Natural killer cell (primary cell): ENCODE measurements around the gene ATP8B4. TPM values are rescaled to one million over a fixed set of nuclear protein-coding genes. Genes with fewer than 3 reads are reported as not detected.

ENCODE experiments used
- ATAC-seq, 3 donors: fragments of 150-1000 bp in 2 of 3; fragments of 200-7000 bp in 1 of 3; cut with Tn5 transposase; 1 replicate in 1 of 3; 2 replicates in 2 of 3; pipeline ENCODE4 v1.10.0; 2021; ENCODE audit warnings: mild to moderate bottlenecking in 2 of 3, moderate library complexity in 2 of 3
- DNase-seq, 2 donors: peaks; one replicate each; pipeline versions ENCODE4 v3.0.0 to v3.0.0-alpha.2; 2013 to 2021; ENCODE audit warnings: mixed read lengths in 1 of 2
- H3K27ac ChIP-seq: one replicate; pipeline ENCODE4 v1.5.1; 2013; ENCODE audit warnings: mild to moderate bottlenecking, low read length
- H3K27me3 ChIP-seq: one replicate; pipeline ENCODE4 v1.6.1; 2013; ENCODE audit warnings: low read length; ENCODE audit not compliant: control insufficient read depth, insufficient read depth
- H3K36me3 ChIP-seq: one replicate; pipeline ENCODE4 v1.6.1; 2013; ENCODE audit warnings: low read length; ENCODE audit not compliant: control insufficient read depth, insufficient read depth
- H3K4me1 ChIP-seq: one replicate; pipeline ENCODE4 v1.6.1; 2013; ENCODE audit warnings: low read length; ENCODE audit not compliant: control insufficient read depth, insufficient read depth
- H3K4me3 ChIP-seq: one replicate; pipeline ENCODE4 v1.5.1; 2013; ENCODE audit warnings: low read length
- H3K9me3 ChIP-seq: one replicate; pipeline ENCODE4 v1.6.1; 2013; ENCODE audit warnings: low read length; ENCODE audit not compliant: control insufficient read depth, insufficient read depth
- H3K27ac Mint-ChIP-seq, 2 donors: one replicate each; pipeline ENCODE4 v1.8.0; 2022; ENCODE audit warnings: mild to moderate bottlenecking in 2 of 2, mixed read lengths in 2 of 2, moderate library complexity in 1 of 2
- H3K27me3 Mint-ChIP-seq, 2 donors: one replicate each; pipeline ENCODE4 v1.8.0; 2022; ENCODE audit warnings: low read depth in 2 of 2, mixed read lengths in 2 of 2
- H3K36me3 Mint-ChIP-seq: one replicate; pipeline ENCODE4 v1.8.0; 2022; ENCODE audit warnings: mixed read lengths
- H3K4me1 Mint-ChIP-seq, 2 donors: one replicate each; pipeline ENCODE4 v1.8.0; 2022; ENCODE audit warnings: mixed read lengths in 2 of 2
- H3K4me3 Mint-ChIP-seq: one replicate; pipeline ENCODE4 v1.8.0; 2022; ENCODE audit warnings: mild to moderate bottlenecking, moderate library complexity, mixed read lengths
- H3K9me3 Mint-ChIP-seq, 2 donors: one replicate each; pipeline ENCODE4 v1.8.0; 2022; ENCODE audit warnings: mixed read lengths in 2 of 2
- WGBS: methylation state at CpG from one replicate; pipeline ENCODE4 v1.1.7; 2013; ENCODE audit warnings: missing lambda C conversion rate; ENCODE audit not compliant: insufficient coverage; 5-methylcytosine and 5-hydroxymethylcytosine counted together
- intact Hi-C: fragments of 100-400 bp; cut with micrococcal nuclease; formaldehyde crosslinking; loops from one replicate; pipeline ENCODE4 v1.14.2; 2022
- total RNA-seq, 4 donors: library from RNA; stranded (reverse); fragments of 120-200 nt in 1 of 4; gene quantifications; one replicate each; pipeline versions ENCODE4 v1.2.3 to v1.2.4, GENCODE V29; 2013 to 2022
- TF ChIP-seq, protein P1 (sequence below): fragments of 200-600 bp; IDR thresholded peaks from one replicate; pipeline ENCODE4 v1.8.0; 2022; ENCODE audit warnings: antibody characterized with exemption

ATP8B4 gene
- total RNA-seq, 3 donors from 2014 or later (not counting 1 experiment from before 2014, with no cell fraction given), result 55.6 to 89.5 (median 75.1) TPM

DNA sequence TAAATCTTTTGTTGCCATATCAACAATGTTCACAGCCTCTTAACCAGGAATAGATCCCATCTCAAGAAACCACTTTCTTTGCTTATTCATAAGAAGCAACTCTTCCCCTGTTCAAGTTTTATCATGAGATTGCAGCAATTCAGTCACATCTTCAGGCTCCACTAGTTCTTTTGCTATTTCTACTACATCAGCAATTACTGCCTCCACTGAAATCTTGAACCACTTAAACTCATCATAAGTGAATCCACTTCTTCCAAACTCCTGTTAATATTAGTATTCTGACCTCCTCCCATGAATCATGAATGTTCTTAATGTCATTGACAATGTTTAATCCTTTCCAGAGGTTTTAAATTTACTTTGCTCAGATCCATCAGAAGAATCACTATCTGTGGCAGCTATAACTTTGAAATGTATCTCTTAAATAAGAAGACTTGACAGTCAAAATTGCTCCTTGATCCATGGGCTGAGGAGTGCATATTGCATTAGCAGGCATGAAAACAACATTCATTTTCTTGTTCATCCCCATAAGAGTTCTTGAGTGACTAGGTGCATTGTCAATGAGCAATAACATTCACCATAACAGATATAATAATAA is 292.3 kb downstream of the ATP8B4 start:
- Histone ChIP-seq H3K36me3 (no peaks in the 10 kb centered on the region), H3K27ac (no peak overlapping the region), H3K9me3 (no peaks in the 10 kb centered on the region), H3K4me1 (no peaks in the 10 kb centered on the region), H3K4me3 (no peak overlapping the region), H3K27me3 (no peaks in the 10 kb centered on the region)
- Mint-ChIP-seq H3K4me1 (no peaks in the 10 kb centered on the region), H3K4me3 (no peak overlapping the region), H3K27ac (no peak overlapping the region), H3K27me3 (no peaks in the 10 kb centered on the region), H3K9me3 (no peaks in the 10 kb centered on the region), H3K36me3 (no peaks in the 10 kb centered on the region)
- intact Hi-C loops, result no loop called here
- DNase-seq (no peak), ATAC-seq (no peak)
- TF ChIP-seq, protein P1, sequence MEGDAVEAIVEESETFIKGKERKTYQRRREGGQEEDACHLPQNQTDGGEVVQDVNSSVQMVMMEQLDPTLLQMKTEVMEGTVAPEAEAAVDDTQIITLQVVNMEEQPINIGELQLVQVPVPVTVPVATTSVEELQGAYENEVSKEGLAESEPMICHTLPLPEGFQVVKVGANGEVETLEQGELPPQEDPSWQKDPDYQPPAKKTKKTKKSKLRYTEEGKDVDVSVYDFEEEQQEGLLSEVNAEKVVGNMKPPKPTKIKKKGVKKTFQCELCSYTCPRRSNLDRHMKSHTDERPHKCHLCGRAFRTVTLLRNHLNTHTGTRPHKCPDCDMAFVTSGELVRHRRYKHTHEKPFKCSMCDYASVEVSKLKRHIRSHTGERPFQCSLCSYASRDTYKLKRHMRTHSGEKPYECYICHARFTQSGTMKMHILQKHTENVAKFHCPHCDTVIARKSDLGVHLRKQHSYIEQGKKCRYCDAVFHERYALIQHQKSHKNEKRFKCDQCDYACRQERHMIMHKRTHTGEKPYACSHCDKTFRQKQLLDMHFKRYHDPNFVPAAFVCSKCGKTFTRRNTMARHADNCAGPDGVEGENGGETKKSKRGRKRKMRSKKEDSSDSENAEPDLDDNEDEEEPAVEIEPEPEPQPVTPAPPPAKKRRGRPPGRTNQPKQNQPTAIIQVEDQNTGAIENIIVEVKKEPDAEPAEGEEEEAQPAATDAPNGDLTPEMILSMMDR, result no peak

GRCh38 chr15:49824775-49825099 is 294.3 kb downstream of the ATP8B4 start:
- Histone ChIP-seq H3K36me3 (no peaks in the 10 kb centered on the region), H3K4me3 (no peak overlapping the region), H3K9me3 (no peaks in the 10 kb centered on the region), H3K4me1 (no peaks in the 10 kb centered on the region), H3K27me3 (no peaks in the 10 kb centered on the region), H3K27ac (no peak overlapping the region)
- intact Hi-C loops, result no loop called here
- no peak overlapping the region for H3K4me3 Mint-ChIP-seq
- no peaks in the 10 kb centered on the region for H3K36me3 Mint-ChIP-seq
- DNase-seq (no peak), ATAC-seq (no peak)
- TF ChIP-seq, protein P1, result no peak
- H3K27ac Mint-ChIP-seq, result no peak overlapping the region
- H3K9me3 Mint-ChIP-seq, result no peaks in the 10 kb centered on the region
- H3K27me3 Mint-ChIP-seq, result no peaks in the 10 kb centered on the region
- no peaks in the 10 kb centered on the region for H3K4me1 Mint-ChIP-seq

DNA sequence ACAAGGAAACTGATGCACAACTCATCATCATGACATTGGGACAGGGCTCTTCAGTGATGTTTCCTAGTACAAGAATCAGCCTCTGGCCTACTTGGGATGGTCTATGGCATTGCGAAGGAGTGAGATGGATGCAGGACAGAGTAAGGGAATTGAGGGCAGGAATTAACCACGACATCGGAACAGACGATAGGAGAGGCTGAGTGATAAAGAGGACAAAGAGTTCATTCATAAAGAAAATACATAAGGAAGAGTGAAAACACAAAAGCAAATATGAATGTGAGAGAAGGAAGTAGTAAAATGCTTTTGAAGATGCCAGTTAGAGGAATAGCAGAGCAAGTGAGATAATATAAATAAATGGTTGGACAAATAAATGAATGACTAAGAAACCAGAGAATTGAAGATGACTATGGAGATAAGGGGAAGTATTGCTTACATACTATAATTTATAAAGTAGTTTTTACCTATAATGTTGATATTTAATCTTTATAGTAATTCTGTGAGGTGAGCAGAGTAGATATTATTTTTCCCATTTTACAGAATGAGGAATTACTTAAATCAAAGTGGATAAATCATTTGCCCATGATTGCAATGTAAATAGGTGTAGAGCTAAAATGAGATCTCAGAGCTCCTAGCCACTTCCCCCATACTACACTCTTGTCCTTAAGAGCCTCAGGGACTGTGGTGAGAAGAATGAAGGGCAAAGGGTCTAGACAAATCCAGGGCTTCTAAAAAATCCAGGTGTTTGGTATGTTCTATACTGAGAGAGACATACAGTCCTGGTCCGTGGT is 294.9 kb downstream of the ATP8B4 start:
- no peak for ATAC-seq
- no peaks in the 10 kb centered on the region for H3K36me3 ChIP-seq
- no peaks in the 10 kb centered on the region for H3K27me3 ChIP-seq
- DNase-seq, result no peak
- H3K27ac ChIP-seq, result no peak overlapping the region
- no peaks in the 10 kb centered on the region for H3K4me1 ChIP-seq
- no peaks in the 10 kb centered on the region for H3K27me3 Mint-ChIP-seq
- no peaks in the 10 kb centered on the region for H3K9me3 ChIP-seq
- TF ChIP-seq, protein P1, result no peak
- no peak overlapping the region for H3K27ac Mint-ChIP-seq
- 88% methylated on average over 5 of the region's 5 CpGs for WGBS
- H3K9me3 Mint-ChIP-seq, result no peaks in the 10 kb centered on the region
- intact Hi-C loops, result no loop called here
- no peak overlapping the region for H3K4me3 Mint-ChIP-seq
- H3K36me3 Mint-ChIP-seq, result no peaks in the 10 kb centered on the region
- no peaks in the 10 kb centered on the region for H3K4me1 Mint-ChIP-seq
- no peak overlapping the region for H3K4me3 ChIP-seq

GRCh38 chr15:49817100-49817499 is 301.9 kb downstream of the ATP8B4 start:
- Mint-ChIP-seq H3K4me1 (peaks cover 7 to 20% of the 10 kb centered on the region in 2 donors), H3K27me3 (peaks cover 0 to 2% of the 10 kb centered on the region in 2 donors)

More at GRCh38 chr15:49817100-49817499, 301.9 kb downstream of the ATP8B4 start:
- DNase-seq, result no peak
- Histone ChIP-seq H3K4me1 (peaks cover 3% of the 10 kb centered on the region), H3K9me3 (no peaks in the 10 kb centered on the region), H3K27ac (no peak overlapping the region), H3K36me3 (no peaks in the 10 kb centered on the region), H3K27me3 (no peaks in the 10 kb centered on the region), H3K4me3 (no peak overlapping the region)
- no peaks in the 10 kb centered on the region for H3K36me3 Mint-ChIP-seq
- WGBS, result 100% methylated on average over 1 of the region's 2 CpGs
- intact Hi-C loops, result no loop called here
- H3K9me3 Mint-ChIP-seq, result no peaks in the 10 kb centered on the region
- no peak for ATAC-seq
- no peak overlapping the region for H3K4me3 Mint-ChIP-seq
- H3K27ac Mint-ChIP-seq, result no peak overlapping the region
- TF ChIP-seq, protein P1, result no peak
